Subcutaneous abdominal adipose tissue (tissue), 5 donors: Measurements from ENCODE around the gene ATXN7L1.

ENCODE experiments used
- H3K27ac ChIP-seq: one replicate; pipeline ENCODE4 v1.7.0; 2013; ENCODE audit warnings: low read depth, mild to moderate bottlenecking, inconsistent platforms, low read length, moderate library complexity
- H3K27me3 ChIP-seq, 5 donors: one replicate each; pipeline ENCODE4 v1.7.0; 2013; ENCODE audit warnings: low read length in 5 of 5, inconsistent platforms in 1 of 5; ENCODE audit not compliant: control insufficient read depth in 5 of 5, insufficient read depth in 4 of 5
- H3K36me3 ChIP-seq, 5 donors: one replicate each; pipeline ENCODE4 v1.7.0; 2013; ENCODE audit warnings: low read length in 5 of 5; ENCODE audit not compliant: control insufficient read depth in 5 of 5, insufficient read depth in 5 of 5
- H3K4me1 ChIP-seq, 5 donors: one replicate each; pipeline ENCODE4 v1.7.0; 2013; ENCODE audit warnings: low read length in 5 of 5, mild to moderate bottlenecking in 3 of 5, moderate library complexity in 1 of 5; ENCODE audit not compliant: control insufficient read depth in 5 of 5, insufficient read depth in 5 of 5
- H3K4me3 ChIP-seq, 5 donors: one replicate each; pipeline ENCODE4 v1.7.0; 2013; ENCODE audit warnings: low read length in 5 of 5, low read depth in 1 of 5
- H3K9ac ChIP-seq, 5 donors: one replicate each; pipeline ENCODE4 v1.7.0; 2013; ENCODE audit warnings: low read length in 5 of 5, mild to moderate bottlenecking in 4 of 5, moderate library complexity in 3 of 5
- H3K9me3 ChIP-seq, 5 donors: one replicate each; pipeline ENCODE4 v1.7.0; 2013; ENCODE audit warnings: low read length in 5 of 5; ENCODE audit not compliant: control insufficient read depth in 5 of 5
- donor health status: healthy.
- donor health status: healthy.
- donor health status: healthy.
- donor health status: healthy.
- donor health status: healthy.

The ATXN7L1 gene

GRCh38 chr7:105617280-105618015 lies 259.0 kb downstream of the ATXN7L1 start:
- H3K4me1 ChIP-seq: peaks cover 0 to 8% (median 5%) of the 10 kb centered on the region in 5 donors
- H3K9me3 ChIP-seq: no peaks in the 10 kb centered on the region
- H3K27me3 ChIP-seq: no peaks in the 10 kb centered on the region
- no peak overlapping the region for H3K27ac ChIP-seq
- no peak overlapping the region for H3K4me3 ChIP-seq
- H3K9ac ChIP-seq: no peak overlapping the region
- H3K36me3 ChIP-seq: peaks cover 3 to 83% (median 52%) of the 10 kb centered on the region in 5 donors

DNA sequence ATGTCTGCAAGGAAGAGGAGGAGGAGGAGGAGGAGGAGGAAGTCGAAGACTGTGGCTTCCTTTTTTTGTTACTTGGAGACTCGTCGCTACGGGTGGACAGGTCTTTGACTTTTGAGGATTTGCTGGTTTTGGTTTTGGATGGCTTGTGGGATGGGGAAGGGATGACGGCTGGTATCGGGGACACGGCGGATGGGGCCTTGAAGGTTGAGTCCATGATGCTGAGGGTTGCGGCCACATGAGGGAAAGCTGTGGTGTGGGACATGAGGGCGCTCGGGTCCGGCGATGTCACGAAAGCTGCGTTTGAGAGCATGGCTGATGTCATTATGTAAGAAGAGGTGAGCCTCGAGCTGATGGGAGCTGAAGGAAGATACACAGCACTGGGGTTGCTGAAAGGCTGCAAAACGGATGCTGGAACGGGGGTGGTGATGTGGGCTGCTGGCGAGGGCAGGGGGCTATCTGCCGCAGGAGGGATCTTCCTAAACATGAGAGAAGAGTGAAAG lies 262.0 kb downstream of the ATXN7L1 start:
- Histone ChIP-seq H3K9me3 (no peaks in the 10 kb centered on the region), H3K36me3 (peaks cover 0 to 63% (median 46%) of the 10 kb centered on the region in 5 donors), H3K27me3 (no peaks in the 10 kb centered on the region), H3K9ac (no peak overlapping the region), H3K4me1 (no peaks in the 10 kb centered on the region), H3K4me3 (no peak overlapping the region), H3K27ac (no peak overlapping the region)

GRCh38 chr7:105613611-105614330 lies 262.6 kb downstream of the ATXN7L1 start:
- Histone ChIP-seq H3K9ac (no peak overlapping the region), H3K9me3 (no peaks in the 10 kb centered on the region), H3K4me3 (no peak overlapping the region), H3K27me3 (no peaks in the 10 kb centered on the region), H3K4me1 (no peaks in the 10 kb centered on the region), H3K27ac (no peak overlapping the region), H3K36me3 (peaks cover 0 to 63% (median 46%) of the 10 kb centered on the region in 5 donors)

- no peak overlapping the region for H3K27ac ChIP-seq
- no peak overlapping the region for H3K4me3 ChIP-seq
- H3K4me1 ChIP-seq: no peaks in the 10 kb centered on the region
- peaks cover 0 to 53% (median 38%) of the 10 kb centered on the region in 5 donors for H3K36me3 ChIP-seq
- H3K9me3 ChIP-seq: no peaks in the 10 kb centered on the region
- no peaks in the 10 kb centered on the region for H3K27me3 ChIP-seq
- no peak overlapping the region for H3K9ac ChIP-seq
Observed at GRCh38 chr7:105612806-105613205, 263.6 kb downstream of the ATXN7L1 start.

DNA sequence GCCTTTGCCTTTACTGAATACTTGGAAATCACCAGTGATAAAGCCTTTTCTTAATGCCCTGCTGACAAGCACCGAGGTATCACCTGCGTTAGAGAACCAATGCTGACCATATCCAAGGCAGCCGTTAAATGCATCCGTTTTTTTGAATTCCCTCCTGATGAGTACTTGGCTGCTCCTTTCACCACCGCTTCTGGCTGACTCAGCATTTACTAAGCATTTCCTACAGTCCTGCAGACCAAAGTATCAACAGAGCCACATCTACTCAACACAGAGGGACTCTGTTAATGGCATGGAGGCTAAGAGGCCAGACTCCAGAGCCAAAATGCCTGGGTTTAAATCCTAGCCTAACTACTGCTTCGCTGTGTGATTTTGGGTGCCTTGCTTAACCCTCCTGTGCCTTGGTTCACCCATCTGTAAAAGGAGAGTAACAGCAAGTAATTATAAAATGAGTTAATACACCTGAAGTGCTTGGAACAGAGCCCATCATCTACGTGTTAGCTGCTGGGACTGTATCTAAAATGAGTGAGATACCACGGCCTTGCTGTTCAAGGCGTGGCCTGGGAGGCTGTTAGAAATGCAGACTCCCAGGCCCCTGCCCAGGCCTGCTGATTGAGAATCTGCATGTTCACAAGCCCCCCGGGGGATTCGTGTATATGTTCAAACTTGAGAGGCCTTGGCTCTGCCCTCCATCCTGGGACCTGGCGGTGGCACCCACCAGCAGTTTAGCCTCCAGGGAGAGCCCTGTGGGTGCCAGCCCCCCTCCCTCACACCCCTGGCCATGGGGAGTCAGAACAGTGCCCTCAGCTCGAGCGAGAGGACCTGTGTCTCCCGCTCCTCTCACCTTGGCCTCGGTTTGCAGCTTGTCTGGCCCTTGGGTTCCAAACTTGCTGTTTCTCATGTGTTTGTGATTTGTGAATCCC lies 264.3 kb downstream of the ATXN7L1 start:
- H3K27ac ChIP-seq: no peak overlapping the region
- no peak overlapping the region for H3K4me3 ChIP-seq
- H3K9ac ChIP-seq: no peak overlapping the region
- H3K9me3 ChIP-seq: no peaks in the 10 kb centered on the region
- peaks cover 0 to 50% (median 35%) of the 10 kb centered on the region in 5 donors for H3K36me3 ChIP-seq
- H3K27me3 ChIP-seq: no peaks in the 10 kb centered on the region
- no peaks in the 10 kb centered on the region for H3K4me1 ChIP-seq

DNA sequence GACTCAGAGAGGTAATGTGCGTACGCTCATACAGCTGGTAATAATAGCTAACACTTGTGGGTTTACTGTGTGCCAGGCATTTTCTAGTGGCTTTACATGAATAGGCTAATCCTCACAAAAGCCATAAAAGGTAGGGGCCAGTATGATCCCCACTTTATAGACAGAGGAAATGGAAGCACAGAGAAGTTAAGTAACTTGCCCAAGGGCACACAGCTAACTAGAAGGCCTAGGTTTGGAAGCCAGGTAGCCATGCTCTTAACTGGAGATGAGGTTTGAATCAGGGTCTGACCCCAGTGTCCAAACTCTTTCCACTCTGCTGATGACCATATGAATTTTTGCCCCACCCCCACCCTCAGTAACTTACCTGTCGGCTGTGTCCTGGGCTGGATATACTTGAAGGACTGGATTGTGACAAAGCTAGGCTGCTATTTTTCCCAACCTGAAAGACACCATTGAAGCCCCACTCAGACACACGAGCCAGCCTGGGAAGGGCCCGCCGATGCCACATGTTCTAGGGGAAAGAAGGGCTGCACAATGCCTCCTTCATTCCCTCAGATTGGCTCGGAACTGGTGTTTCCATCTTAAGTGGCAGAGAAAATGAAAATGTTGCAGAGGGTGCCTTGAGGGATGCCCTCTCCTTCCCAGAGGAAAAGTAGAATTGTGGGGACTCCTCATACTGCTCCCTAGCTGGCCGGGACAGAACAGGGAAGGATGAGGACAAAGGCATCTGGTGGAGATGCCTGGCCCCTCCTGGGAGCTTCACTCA lies 266.1 kb downstream of the ATXN7L1 start:
- no peaks in the 10 kb centered on the region for H3K4me1 ChIP-seq
- no peak overlapping the region for H3K9ac ChIP-seq
- H3K36me3 ChIP-seq: peaks cover 0 to 39% (median 23%) of the 10 kb centered on the region in 5 donors
- no peak overlapping the region for H3K27ac ChIP-seq
- no peaks in the 10 kb centered on the region for H3K27me3 ChIP-seq
- H3K4me3 ChIP-seq: no peak overlapping the region
- no peaks in the 10 kb centered on the region for H3K9me3 ChIP-seq

GRCh38 chr7:105602325-105603305 lies 273.8 kb downstream of the ATXN7L1 start:
- Histone ChIP-seq H3K9me3 (no peaks in the 10 kb centered on the region), H3K9ac (no peak overlapping the region), H3K36me3 (peaks cover 0 to 9% (median 0%) of the 10 kb centered on the region in 5 donors), H3K27me3 (peaks cover 0 to 5% (median 0%) of the 10 kb centered on the region in 5 donors), H3K4me1 (peaks cover 0 to 7% (median 6%) of the 10 kb centered on the region in 5 donors), H3K4me3 (no peak overlapping the region), H3K27ac (no peak overlapping the region)

DNA sequence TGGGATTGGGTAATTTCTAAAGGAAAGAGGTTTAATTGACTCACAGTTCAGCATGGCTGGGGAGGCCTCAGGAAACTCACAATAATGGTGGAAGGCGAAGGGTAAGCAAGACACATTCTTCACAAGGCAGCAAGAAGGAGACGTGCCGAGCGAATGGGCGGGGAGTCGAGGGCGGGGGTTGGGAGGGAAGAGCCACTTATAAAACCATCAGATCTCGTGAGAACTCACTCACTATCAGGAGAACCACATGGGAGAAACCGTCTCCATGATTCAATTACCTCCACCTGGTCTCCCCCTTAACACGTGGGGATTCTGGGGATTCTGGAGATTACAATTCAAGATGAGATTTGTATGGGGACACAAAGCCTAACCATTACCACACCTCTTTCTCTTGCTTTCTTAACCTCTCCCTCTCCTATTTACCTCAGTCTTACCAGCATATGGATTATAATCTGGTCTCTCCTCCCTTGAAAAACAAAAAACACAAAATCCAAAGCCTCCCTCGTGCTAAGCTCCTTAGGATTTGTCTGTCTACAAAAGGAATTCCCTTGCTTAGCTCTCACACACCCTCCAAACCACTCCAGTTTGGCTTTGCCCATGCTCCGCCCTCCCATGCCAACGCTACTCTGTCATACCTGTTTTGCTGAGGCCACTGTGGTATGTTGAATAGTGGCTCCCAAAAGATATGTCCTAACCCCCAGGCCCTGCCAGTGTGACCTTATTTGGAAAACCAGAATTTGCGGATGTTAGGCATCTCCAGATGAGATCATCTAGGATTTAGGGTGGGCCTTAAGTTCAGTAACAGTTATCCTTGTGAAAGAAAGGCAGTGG lies 275.5 kb downstream of the ATXN7L1 start:
- Histone ChIP-seq H3K4me1 (peaks cover 0 to 7% (median 6%) of the 10 kb centered on the region in 5 donors), H3K27me3 (peaks cover 0 to 5% (median 0%) of the 10 kb centered on the region in 5 donors), H3K9me3 (no peaks in the 10 kb centered on the region), H3K27ac (no peak overlapping the region), H3K4me3 (no peak overlapping the region), H3K9ac (no peak overlapping the region), H3K36me3 (peaks cover 0 to 4% (median 0%) of the 10 kb centered on the region in 5 donors)
